PC-9 (cell line): ENCODE data around the gene ZDHHC11.

ENCODE experiments used
- EZH2 ChIP-seq: fragments of 200-600 bp; sonication (generic); IDR thresholded peaks from 2 replicates; pipeline ENCODE4 v1.8.0; 2017; ENCODE audit warnings: antibody characterized with exemption, low read depth
- TF ChIP-seq, protein P1 (sequence below): fragments of 200-600 bp; sonication (generic); conservative IDR thresholded peaks from 2 replicates; pipeline ENCODE4 v1.6.1; 2017; ENCODE audit warnings: mixed run types, antibody characterized with exemption, mild to moderate bottlenecking, moderate library complexity

DNA sequence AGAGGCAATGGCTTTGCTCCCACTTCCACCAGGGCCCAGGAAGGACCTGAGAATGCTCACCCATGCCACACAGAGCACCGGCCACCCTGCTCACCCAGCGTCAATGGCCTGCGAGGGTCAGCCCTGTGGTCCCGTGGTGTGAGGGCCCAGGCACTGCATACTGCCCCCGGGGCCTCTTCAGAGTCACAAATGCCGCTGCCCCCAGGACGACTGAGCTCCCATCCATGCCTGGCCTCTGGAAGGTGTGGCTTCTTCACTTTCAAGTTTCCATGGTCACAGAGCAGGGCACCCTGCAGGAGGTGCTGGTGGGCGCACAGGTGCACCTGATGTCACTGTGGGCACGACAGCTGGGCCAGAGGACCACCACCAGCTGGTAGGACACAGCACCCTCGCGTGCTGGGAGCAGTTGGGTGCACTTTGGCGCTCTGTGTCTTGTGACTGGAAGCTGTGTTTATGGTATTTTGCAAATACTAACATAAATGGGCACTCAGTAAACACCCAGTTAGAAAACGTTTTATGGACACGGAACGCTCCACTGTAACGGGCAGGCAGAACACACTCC is 12.5 kb upstream of the ZDHHC11 start:
- TF ChIP-seq EZH2: no peak
- TF ChIP-seq, protein P1, sequence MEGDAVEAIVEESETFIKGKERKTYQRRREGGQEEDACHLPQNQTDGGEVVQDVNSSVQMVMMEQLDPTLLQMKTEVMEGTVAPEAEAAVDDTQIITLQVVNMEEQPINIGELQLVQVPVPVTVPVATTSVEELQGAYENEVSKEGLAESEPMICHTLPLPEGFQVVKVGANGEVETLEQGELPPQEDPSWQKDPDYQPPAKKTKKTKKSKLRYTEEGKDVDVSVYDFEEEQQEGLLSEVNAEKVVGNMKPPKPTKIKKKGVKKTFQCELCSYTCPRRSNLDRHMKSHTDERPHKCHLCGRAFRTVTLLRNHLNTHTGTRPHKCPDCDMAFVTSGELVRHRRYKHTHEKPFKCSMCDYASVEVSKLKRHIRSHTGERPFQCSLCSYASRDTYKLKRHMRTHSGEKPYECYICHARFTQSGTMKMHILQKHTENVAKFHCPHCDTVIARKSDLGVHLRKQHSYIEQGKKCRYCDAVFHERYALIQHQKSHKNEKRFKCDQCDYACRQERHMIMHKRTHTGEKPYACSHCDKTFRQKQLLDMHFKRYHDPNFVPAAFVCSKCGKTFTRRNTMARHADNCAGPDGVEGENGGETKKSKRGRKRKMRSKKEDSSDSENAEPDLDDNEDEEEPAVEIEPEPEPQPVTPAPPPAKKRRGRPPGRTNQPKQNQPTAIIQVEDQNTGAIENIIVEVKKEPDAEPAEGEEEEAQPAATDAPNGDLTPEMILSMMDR: peak; percentile 11; the same call in 1 of the 2 replicates
